HG03575 (cell line): ENCODE measurements around the gene MSANTD2.

Experiments
- ATAC-seq: cut with Tn5 transposase; IDR thresholded peaks from one replicate; pipeline ENCODE4 v1.9.1; 2021; ENCODE audit not compliant: unreplicated experiment, insufficient number of reproducible peaks, low FRiP score; ENCODE audit errors: extremely low read depth

Gene MSANTD2

GRCh38 chr11:124717786-124718651, 82.2 kb downstream of the MSANTD2 start:
- ATAC-seq = no peak

- no peak for ATAC-seq
Measured at GRCh38 chr11:124717421-124717785, 82.8 kb downstream of the MSANTD2 start.

- no peak for ATAC-seq
Measured at GRCh38 chr11:124716591-124716990, 83.6 kb downstream of the MSANTD2 start.
